K562 (cell line): Measurements from ENCODE around the gene GDF2. TPM values are rescaled to one million over a fixed set of nuclear protein-coding genes. Genes with fewer than 3 reads are reported as not detected.

Source experiments
- ATAC-seq: fragments of 200-7000 bp; cut with Tn5 transposase; 3 replicates; pipeline ENCODE4 v1.9.1; 2020; ENCODE audit warnings: moderate library complexity
- BruUV-seq: library from RNA; stranded (reverse); fragments of 400-500 nt; replicated peaks from 2 replicates; lab custom pipeline; 2021; lab: Mats Ljungman, UMichigan
- CTCF ChIA-PET: fragments of 300-600 bp; formaldehyde crosslinking; extraction: SDS; loops from one replicate; lab custom pipeline; 2021; ENCODE audit warnings: low intra/inter-chr PET ratio; lab: Yijun Ruan, JAX
- POLR2A ChIA-PET: fragments of 300-600, 350-650 bp; sonication (Branson Sonifier 250); formaldehyde crosslinking; extraction: SDS; loops from one replicate; lab custom pipeline; 2021; ENCODE audit warnings: antibody characterized with exemption, inconsistent platforms; lab: Yijun Ruan, JAX
- DNase-seq, 4 experiments: peaks; one replicate each; pipeline versions ENCODE4 v3.0.0 to v3.0.0-alpha.2; 2011 to 2018; ENCODE audit warnings: low spot score in 3 of 4, mixed read lengths in 3 of 4; ENCODE audit errors: extremely low read depth in 1 of 4
- FAIRE-seq: peaks from 2 replicates; lab custom pipeline; 2011; peaks lifted over from hg19 to GRCh38; lab: Jason Lieb, UNC
- H2AFZ ChIP-seq: 2 replicates; pipeline ENCODE4 v1.6.0; 2011; ENCODE audit warnings: low read depth, low read length, control low read depth, inconsistent platforms
- H3K27ac ChIP-seq: fragments of 200-600 bp; 3 replicates; pipeline ENCODE4 v1.8.0; 2011; ENCODE audit warnings: low read depth, mild to moderate bottlenecking, control low read depth, inconsistent platforms, low read length, moderate library complexity, mixed read lengths; ENCODE audit errors: extremely low read depth
- H3K27me3 ChIP-seq, 2 experiments: fragments of 300-600 bp in 1 of 2; 2 replicates in 1 of 2; 3 replicates in 1 of 2; pipeline versions ENCODE4 v1.6.0 to v1.8.0; 2011; ENCODE audit warnings: inconsistent platforms in 2 of 2, low read length in 2 of 2, mild to moderate bottlenecking in 1 of 2, mixed read lengths in 1 of 2, moderate library complexity in 1 of 2; ENCODE audit not compliant: control insufficient read depth in 2 of 2, insufficient read depth in 2 of 2
- H3K36me3 ChIP-seq: fragments of 300-600 bp; 3 replicates; pipeline ENCODE4 v1.8.0; 2011; ENCODE audit warnings: mild to moderate bottlenecking, low read length, inconsistent platforms; ENCODE audit not compliant: control insufficient read depth, insufficient read depth
- H3K4me1 ChIP-seq, 2 experiments: fragments of 200-600 bp in 1 of 2; replicated peaks in 1 of 2; 2 replicates in 1 of 2; 3 replicates in 1 of 2; pipeline versions ENCODE4 v1.5.1 to v1.8.0; 2011; ENCODE audit warnings: inconsistent platforms in 2 of 2, low read length in 2 of 2, mild to moderate bottlenecking in 1 of 2, mixed read lengths in 1 of 2, moderate library complexity in 1 of 2; ENCODE audit not compliant: control insufficient read depth in 2 of 2, insufficient read depth in 2 of 2
- H3K4me2 ChIP-seq: 2 replicates; pipeline ENCODE4 v1.6.1; 2011; ENCODE audit warnings: low read length, control low read depth, inconsistent platforms, mixed read lengths; ENCODE audit not compliant: insufficient read depth
- H3K4me3 ChIP-seq: fragments of 200-600 bp; sonication (generic), shearing (Covaris generic); 2 replicates; pipeline ENCODE4 v1.5.1; 2016; ENCODE audit warnings: control low read depth, inconsistent platforms
- H3K79me2 ChIP-seq: fragments of 200-600 bp; 3 replicates; pipeline ENCODE4 v1.8.0; 2011; ENCODE audit warnings: low read length, inconsistent platforms; ENCODE audit not compliant: control insufficient read depth, insufficient read depth
- H3K9ac ChIP-seq, 2 experiments: 2 replicates each; pipeline versions ENCODE4 v1.6.0 to v1.6.1; 2011; ENCODE audit warnings: low read depth in 2 of 2, low read length in 2 of 2, control low read depth in 1 of 2, inconsistent platforms in 1 of 2, mild to moderate bottlenecking in 1 of 2, mixed read lengths in 1 of 2; ENCODE audit not compliant: insufficient read depth in 1 of 2
- H3K9me1 ChIP-seq: one replicate; pipeline ENCODE4 v1.6.0; 2011; ENCODE audit warnings: inconsistent platforms, mild to moderate bottlenecking, low read length, moderate library complexity; ENCODE audit not compliant: control insufficient read depth, insufficient read depth
- H3K9me3 ChIP-seq: replicated peaks from 2 replicates; pipeline ENCODE4 v1.5.1; 2011; ENCODE audit warnings: low read depth, low read length, inconsistent platforms; ENCODE audit not compliant: control insufficient read depth, insufficient read depth
- H4K20me1 ChIP-seq: replicated peaks from 2 replicates; pipeline ENCODE4 v1.6.1; 2011; ENCODE audit warnings: low read length, inconsistent platforms, mixed read lengths; ENCODE audit not compliant: control insufficient read depth, insufficient read depth
- ATF1 ChIP-seq, 2 experiments: fragments of 450-650 bp in 1 of 2; IDR thresholded peaks; 2 replicates each; pipeline ENCODE4 v1.6.1; 2016; ENCODE audit warnings: missing compliant biosample characterization in 1 of 2, missing genetic modification characterization in 1 of 2
- FOXJ3 ChIP-seq: sonication (generic); formaldehyde crosslinking; IDR thresholded peaks from 2 replicates; pipeline ENCODE4 v1.4.0; 2020; ENCODE audit warnings: mild to moderate bottlenecking, missing genetic modification reagents
- KDM5B ChIP-seq: fragments of 200-600 bp; sonication (generic); IDR thresholded peaks from 2 replicates; pipeline ENCODE4 v1.6.1; 2012; ENCODE audit warnings: low read depth, mild to moderate bottlenecking, moderate library complexity, low read length, control low read depth, inconsistent platforms; ENCODE audit not compliant: insufficient replicate concordance
- MCM7 ChIP-seq, 2 experiments: fragments of 450-650 bp; IDR thresholded peaks; 2 replicates each; pipeline ENCODE4 v1.6.1; 2016 to 2018
- RFX5 ChIP-seq: IDR thresholded peaks from 2 replicates; pipeline ENCODE4 v1.6.1; 2011; ENCODE audit warnings: low read depth, mild to moderate bottlenecking, improper control_type of control experiment, low read length
- RHOXF2B ChIP-seq: fragments of 250-450 bp; sonication (Bioruptor Pico); conservative IDR thresholded peaks from 2 replicates; pipeline ENCODE4 v1.5.1; 2021
- SNRNP70 ChIP-seq: fragments of 200-400 bp; formaldehyde crosslinking; optimal IDR thresholded peaks from 2 replicates; pipeline ENCODE3; 2017; ENCODE audit warnings: low read depth, low read length
- ZNF41 ChIP-seq: fragments of 250-450 bp; sonication (Bioruptor Pico); conservative IDR thresholded peaks from 2 replicates; pipeline ENCODE4 v1.4.0; 2020; ENCODE audit warnings: mild to moderate bottlenecking
- WGBS: fragments of 100-300 bp; shearing (Covaris generic); methylation state at CpG from one replicate; pipeline ENCODE4 v1.1.6; 2016; ENCODE audit warnings: low coverage, mixed read lengths; ENCODE audit not compliant: insufficient coverage; ENCODE audit errors: missing lambda C conversion rate; 5-methylcytosine and 5-hydroxymethylcytosine counted together
- in situ Hi-C: fragments of 300-500 bp; cut with MboI; formaldehyde crosslinking; loops from 4 replicates; pipeline ENCODE4 v1.15.0; 2018; ENCODE audit warnings: inconsistent platforms, mixed read lengths
- intact Hi-C: fragments of 100-400 bp; cut with micrococcal nuclease; formaldehyde crosslinking; loops from 2 replicates; pipeline ENCODE4 v1.14.2; 2022
- polyA plus RNA-seq, 8 experiments: library from polyadenylated mRNA; depleted of rRNA in 4 of 8; stranded (reverse) in 5 of 8; unstranded in 3 of 8; fragments of >200 nt; fragmentation: Nextera tagmentation in 2 of 8; fragmentation: Illumina TruSeq in 1 of 8; extraction: Ambion mirVana in 2 of 8; extraction: Trizol in 1 of 8; gene quantifications; 2 replicates each; pipeline versions ENCODE4 v1.2.1 to v1.2.3, GENCODE V29; 2011 to 2014; ENCODE audit warnings: inconsistent platforms in 1 of 8, missing spikeins in 1 of 8
- total RNA-seq, 7 experiments: library from RNA; depleted of rRNA in 6 of 7; stranded (reverse); fragments of >200 nt in 6 of 7; fragmentation: Illumina TruSeq in 2 of 7; extraction: Trizol in 2 of 7; gene quantifications; 2 replicates each; pipeline versions ENCODE4 v1.2.1 to v1.2.3, GENCODE V29; 2011 to 2021; ENCODE audit warnings: low replicate concordance in 1 of 7
- TF ChIP-seq, protein P1 (sequence below): fragments of 250-450 bp; sonication (Bioruptor Pico); IDR thresholded peaks from 2 replicates; pipeline ENCODE4 v1.5.0; 2021; ENCODE audit warnings: mild to moderate bottlenecking, borderline replicate concordance
- TF ChIP-seq, protein P2 (sequence below): sonication (generic); formaldehyde crosslinking; IDR thresholded peaks from 2 replicates; pipeline ENCODE4 v1.8.0; 2022; ENCODE audit warnings: missing genetic modification reagents, mild to moderate bottlenecking, borderline replicate concordance
- TF ChIP-seq, protein P3 (sequence below): fragments of 250-450 bp; sonication (Bioruptor Pico); IDR thresholded peaks from 2 replicates; pipeline ENCODE4 v1.5.0; 2021
- TF ChIP-seq, protein P4 (sequence below): fragments of 450-650 bp; IDR thresholded peaks from 2 replicates; pipeline ENCODE4 v1.7.1; 2018; ENCODE audit warnings: mild to moderate bottlenecking, low read depth; ENCODE audit not compliant: partially characterized antibody

The GDF2 gene
- total and polyA plus RNA-seq, 9 of the 15 experiments (the other 6 are each of a cell fraction or from before 2014, with no cell fraction given): 0.08 to 0.58 (median 0.27) TPM; not detected in 2

DNA sequence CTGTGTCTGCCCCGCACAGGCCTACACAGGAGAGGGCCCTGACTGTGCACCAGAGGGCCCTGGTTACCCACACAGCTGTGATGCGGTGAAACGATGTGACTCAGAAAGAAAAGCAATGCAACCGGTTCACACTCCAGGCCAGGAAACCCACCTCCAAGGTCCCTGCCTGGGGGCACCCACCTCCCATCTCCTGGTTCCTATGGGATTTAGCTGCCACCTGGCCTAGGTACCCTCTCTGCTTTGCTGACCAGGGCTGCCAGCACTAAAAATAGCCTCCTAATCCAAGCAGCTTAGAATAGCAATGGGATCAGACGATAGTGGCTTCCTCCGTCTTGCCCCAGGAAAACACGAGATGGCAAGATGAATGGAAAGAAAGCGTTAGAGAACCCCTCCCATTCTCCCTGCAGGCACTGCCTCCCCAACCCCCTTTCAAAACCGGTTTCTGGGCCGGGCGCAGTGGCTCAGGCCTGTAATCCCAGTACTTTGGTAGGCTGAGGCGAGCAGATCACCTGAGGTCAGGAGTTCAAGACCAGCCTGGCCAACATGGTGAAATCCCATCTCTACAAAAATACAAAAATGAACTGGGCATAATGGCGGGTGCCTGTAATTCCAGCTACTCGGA lies 38.3 kb downstream of the GDF2 start:
- Histone ChIP-seq H3K27me3 (peaks cover 16 to 42% of the 10 kb centered on the region in 2 experiments), H4K20me1 (no peaks in the 10 kb centered on the region), H3K27ac (no peak overlapping the region), H2AFZ (no peak overlapping the region), H3K9me1 (no peaks in the 10 kb centered on the region), H3K4me3 (no peak overlapping the region), H3K79me2 (no peaks in the 10 kb centered on the region), H3K9me3 (no peaks in the 10 kb centered on the region), H3K9ac (0 out of 4 replicates have a peak overlapping the region, but pooled peaks of 1 of the 2 experiments have one; percentile 8), H3K36me3 (no peaks in the 10 kb centered on the region), H3K4me1 (peaks cover 0 to 3% of the 10 kb centered on the region in 2 experiments; a peak in 1 of 5 replicates), H3K4me2 (no peak overlapping the region)
- in situ Hi-C loops: no loop called here
- ChIA-PET POLR2A (interaction anchor here (0.6 kb wide), 2 partner anchors 90 to 290 kb away, joined by 3 read pairs; no protein-coding TSS in a partner anchor), CTCF (no interaction called here)
- ATAC-seq: no peak
- DNase-seq: no peak
- 13% methylated on average over 14 of the region's 14 CpGs for WGBS
- BruUV-seq: no TSS peak
- no peak for TF ChIP-seq RHOXF2B (CRISPR knock-in tag)
- TF ChIP-seq, protein P1, sequence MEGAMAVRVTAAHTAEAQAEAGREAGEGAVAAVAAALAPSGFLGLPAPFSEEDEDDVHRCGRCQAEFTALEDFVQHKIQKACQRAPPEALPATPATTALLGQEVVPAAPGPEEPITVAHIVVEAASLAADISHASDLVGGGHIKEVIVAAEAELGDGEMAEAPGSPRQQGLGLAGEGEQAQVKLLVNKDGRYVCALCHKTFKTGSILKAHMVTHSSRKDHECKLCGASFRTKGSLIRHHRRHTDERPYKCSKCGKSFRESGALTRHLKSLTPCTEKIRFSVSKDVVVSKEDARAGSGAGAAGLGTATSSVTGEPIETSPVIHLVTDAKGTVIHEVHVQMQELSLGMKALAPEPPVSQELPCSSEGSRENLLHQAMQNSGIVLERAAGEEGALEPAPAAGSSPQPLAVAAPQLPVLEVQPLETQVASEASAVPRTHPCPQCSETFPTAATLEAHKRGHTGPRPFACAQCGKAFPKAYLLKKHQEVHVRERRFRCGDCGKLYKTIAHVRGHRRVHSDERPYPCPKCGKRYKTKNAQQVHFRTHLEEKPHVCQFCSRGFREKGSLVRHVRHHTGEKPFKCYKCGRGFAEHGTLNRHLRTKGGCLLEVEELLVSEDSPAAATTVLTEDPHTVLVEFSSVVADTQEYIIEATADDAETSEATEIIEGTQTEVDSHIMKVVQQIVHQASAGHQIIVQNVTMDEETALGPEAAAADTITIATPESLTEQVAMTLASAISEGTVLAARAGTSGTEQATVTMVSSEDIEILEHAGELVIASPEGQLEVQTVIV (CRISPR knock-in tag): no peak
- TF ChIP-seq ZNF41 (CRISPR knock-in tag): no peak
- TF ChIP-seq, protein P2, sequence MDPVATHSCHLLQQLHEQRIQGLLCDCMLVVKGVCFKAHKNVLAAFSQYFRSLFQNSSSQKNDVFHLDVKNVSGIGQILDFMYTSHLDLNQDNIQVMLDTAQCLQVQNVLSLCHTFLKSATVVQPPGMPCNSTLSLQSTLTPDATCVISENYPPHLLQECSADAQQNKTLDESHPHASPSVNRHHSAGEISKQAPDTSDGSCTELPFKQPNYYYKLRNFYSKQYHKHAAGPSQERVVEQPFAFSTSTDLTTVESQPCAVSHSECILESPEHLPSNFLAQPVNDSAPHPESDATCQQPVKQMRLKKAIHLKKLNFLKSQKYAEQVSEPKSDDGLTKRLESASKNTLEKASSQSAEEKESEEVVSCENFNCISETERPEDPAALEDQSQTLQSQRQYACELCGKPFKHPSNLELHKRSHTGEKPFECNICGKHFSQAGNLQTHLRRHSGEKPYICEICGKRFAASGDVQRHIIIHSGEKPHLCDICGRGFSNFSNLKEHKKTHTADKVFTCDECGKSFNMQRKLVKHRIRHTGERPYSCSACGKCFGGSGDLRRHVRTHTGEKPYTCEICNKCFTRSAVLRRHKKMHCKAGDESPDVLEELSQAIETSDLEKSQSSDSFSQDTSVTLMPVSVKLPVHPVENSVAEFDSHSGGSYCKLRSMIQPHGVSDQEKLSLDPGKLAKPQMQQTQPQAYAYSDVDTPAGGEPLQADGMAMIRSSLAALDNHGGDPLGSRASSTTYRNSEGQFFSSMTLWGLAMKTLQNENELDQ (CRISPR knock-in tag): no peak
- no peak for TF ChIP-seq KDM5B
- no peak for TF ChIP-seq ATF1 (CRISPR knock-in tag; IDR thresholded peaks at IDR 0.05)
- TF ChIP-seq ATF1 (tag; IDR thresholded peaks at IDR 0.05): no peak
- no peak for TF ChIP-seq FOXJ3 (CRISPR knock-in tag)
- TF ChIP-seq, protein P3, sequence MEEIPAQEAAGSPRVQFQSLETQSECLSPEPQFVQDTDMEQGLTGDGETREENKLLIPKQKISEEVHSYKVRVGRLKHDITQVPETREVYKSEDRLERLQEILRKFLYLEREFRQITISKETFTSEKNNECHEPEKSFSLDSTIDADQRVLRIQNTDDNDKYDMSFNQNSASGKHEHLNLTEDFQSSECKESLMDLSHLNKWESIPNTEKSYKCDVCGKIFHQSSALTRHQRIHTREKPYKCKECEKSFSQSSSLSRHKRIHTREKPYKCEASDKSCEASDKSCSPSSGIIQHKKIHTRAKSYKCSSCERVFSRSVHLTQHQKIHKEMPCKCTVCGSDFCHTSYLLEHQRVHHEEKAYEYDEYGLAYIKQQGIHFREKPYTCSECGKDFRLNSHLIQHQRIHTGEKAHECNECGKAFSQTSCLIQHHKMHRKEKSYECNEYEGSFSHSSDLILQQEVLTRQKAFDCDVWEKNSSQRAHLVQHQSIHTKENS (CRISPR knock-in tag): no peak
- no peak for TF ChIP-seq MCM7 (IDR thresholded peaks at IDR 0.05)
- TF ChIP-seq, protein P4, sequence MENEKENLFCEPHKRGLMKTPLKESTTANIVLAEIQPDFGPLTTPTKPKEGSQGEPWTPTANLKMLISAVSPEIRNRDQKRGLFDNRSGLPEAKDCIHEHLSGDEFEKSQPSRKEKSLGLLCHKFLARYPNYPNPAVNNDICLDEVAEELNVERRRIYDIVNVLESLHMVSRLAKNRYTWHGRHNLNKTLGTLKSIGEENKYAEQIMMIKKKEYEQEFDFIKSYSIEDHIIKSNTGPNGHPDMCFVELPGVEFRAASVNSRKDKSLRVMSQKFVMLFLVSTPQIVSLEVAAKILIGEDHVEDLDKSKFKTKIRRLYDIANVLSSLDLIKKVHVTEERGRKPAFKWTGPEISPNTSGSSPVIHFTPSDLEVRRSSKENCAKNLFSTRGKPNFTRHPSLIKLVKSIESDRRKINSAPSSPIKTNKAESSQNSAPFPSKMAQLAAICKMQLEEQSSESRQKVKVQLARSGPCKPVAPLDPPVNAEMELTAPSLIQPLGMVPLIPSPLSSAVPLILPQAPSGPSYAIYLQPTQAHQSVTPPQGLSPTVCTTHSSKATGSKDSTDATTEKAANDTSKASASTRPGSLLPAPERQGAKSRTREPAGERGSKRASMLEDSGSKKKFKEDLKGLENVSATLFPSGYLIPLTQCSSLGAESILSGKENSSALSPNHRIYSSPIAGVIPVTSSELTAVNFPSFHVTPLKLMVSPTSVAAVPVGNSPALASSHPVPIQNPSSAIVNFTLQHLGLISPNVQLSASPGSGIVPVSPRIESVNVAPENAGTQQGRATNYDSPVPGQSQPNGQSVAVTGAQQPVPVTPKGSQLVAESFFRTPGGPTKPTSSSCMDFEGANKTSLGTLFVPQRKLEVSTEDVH: no peak
- no peak for TF ChIP-seq SNRNP70
- TF ChIP-seq RFX5: no peak
- intact Hi-C loops: loop anchor here (2.0 to 5.0 kb wide), 2 partner anchors 36 to 92 kb away; no protein-coding TSS in a partner anchor
- no peak for FAIRE-seq
